ENCODE data around the gene DYNLRB2.

GRCh38 chr16:80564394-80564793 is 23.6 kb downstream of the DYNLRB2 start:
- TF ChIP-seq CTCF (IDR thresholded peaks at IDR 0.05) (no peak), ZFX (IDR thresholded peaks at IDR 0.05; ENCODE audit: borderline replicate concordance) (no peak)
